ENCODE results near the gene ANXA8.

The ANXA8 gene

GRCh38 chr10:47445720-47446119 is 38.2 kb downstream of the ANXA8 start:
- no peak for DNase-seq

DNA sequence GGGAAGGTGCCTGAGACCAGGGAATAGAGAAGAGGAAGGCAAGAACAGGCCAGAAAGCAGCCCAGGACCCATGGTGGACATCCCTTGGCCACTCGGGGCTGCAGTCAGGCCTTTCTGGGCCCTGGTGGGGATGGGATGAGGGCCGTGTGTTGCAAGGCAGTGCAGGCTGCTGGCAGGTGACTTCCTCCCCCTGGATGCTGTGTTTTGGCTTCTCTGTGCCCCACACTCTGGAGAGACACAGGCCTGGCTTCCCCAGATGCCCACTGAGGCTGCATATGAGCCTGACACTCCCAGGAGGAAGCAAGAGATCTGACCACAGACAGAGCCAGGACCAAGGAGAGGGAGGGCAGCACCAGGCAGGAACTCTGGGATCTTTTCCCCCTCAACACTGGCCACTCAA is 39.9 kb downstream of the ANXA8 start:
- DNase-seq, result no peak

GRCh38 chr10:47443145-47443544 is 40.8 kb downstream of the ANXA8 start:
- DNase-seq, result no peak

DNA sequence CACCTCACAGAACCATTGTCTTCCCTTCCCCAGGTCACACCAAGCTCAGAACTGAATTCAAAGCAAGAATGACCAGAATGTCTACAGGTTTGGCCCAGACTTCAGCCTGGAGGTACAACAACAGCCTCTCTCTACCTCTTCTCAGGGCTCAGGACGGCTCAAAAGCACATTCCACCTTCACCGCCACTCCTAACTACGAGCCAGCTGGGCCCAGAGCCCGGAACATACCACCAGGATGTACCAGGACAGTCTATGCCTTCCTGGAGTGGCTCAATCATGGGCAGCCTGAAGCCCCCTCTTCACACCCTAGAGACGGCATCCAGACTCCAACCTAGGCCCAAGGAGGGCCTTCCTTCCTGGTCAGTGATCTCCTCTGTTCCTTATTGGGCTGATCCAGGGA is 41.6 kb downstream of the ANXA8 start:
- DNase-seq, result no peak

DNA sequence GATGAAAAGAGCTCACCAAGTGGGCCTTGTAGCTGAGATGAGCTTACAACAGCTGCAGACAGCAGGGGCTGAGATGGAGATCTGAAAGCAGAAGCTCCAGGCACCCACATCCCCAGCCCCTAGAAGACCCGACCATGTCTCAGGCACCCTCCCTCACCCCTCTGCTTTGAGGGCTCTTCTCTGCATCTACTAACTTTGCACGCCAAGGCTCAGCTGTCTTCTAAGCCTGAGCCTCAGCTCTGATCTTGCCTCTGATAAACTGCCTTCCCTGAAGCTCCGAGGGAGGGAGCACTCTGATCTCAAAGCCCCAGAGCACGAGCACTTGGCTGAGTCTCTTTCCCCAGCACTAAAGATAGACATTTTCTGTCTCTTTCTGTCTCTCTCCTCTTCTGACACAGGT is 42.0 kb downstream of the ANXA8 start:
- no peak for DNase-seq

DNA sequence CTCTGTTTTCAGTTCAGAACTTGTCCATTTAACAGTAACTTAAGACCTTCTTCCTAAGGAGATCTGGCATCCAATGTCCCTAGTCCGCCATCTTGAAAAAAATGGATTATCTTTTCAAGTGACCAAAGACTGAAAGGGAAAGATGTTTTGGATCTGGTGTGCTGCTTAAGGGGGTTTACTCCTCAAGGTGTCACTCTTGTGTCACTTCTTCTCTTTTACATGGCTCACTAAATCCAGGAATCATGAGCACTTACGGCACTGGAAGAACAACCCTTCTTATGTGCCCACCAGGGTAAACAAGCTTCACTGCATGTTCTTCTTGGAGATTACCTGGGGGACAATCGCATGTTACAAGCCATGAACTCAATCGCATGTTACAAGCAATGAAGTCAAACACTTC is 43.7 kb downstream of the ANXA8 start:
- DNase-seq, result no peak

DNA sequence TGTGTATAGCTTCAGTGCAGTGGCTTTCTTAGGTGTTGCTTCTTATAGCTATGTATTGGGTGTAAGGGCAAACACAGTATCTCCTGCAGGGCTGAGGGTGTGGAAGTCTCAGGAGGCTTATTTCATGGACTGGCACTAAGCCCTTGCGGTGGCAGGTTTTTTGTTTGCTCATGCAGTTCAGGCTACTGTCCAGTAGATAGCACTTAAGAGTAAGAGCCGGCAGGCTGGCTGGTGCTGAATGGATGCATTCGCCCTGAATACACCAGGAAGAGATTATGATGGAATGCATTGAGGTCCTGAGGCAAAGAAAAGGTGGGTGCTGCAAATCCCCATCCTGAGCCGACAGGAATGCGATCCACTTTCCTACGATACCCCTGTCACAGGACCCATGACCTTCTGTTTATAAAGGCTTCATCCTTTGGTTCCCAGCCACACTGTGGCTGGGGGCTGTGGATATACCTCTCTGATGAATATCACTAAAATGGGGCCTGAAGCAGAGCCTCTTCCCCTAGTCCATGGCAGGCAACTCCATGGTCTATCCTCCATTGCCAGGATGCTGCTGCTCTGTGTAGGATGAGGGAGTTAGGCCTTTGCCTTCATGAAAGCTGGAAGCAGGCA is 44.9 kb downstream of the ANXA8 start:
- DNase-seq, result no peak

GRCh38 chr10:47435081-47435480 is 48.8 kb downstream of the ANXA8 start:
- DNase-seq, result no peak

- no peak for DNase-seq
Measured at GRCh38 chr10:47425813-47426419, 58.0 kb downstream of the ANXA8 start.

GRCh38 chr10:47424231-47424630 is 59.7 kb downstream of the ANXA8 start:
- DNase-seq, result no peak

DNA sequence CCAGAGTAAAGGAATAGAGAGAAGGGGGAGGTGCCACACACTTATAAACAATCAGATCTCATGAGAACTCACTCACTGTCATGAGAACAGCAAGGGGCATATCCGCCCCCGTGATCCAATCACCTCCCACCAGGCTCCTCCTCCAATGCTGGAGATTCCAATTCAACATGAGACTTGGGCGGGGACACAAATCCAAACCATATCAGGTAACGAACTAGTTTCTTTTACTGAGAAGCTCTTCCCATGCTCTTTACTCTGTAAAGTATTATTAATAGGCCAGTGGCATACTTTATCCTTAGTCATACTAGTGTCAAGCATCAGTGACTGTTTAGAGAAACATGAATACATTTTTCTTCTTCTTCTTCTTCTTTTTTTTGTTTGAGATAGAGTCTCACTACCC is 60.4 kb downstream of the ANXA8 start:
- DNase-seq, result no peak

GRCh38 chr10:47421057-47421952 is 62.6 kb downstream of the ANXA8 start:
- DNase-seq, result no peak

DNA sequence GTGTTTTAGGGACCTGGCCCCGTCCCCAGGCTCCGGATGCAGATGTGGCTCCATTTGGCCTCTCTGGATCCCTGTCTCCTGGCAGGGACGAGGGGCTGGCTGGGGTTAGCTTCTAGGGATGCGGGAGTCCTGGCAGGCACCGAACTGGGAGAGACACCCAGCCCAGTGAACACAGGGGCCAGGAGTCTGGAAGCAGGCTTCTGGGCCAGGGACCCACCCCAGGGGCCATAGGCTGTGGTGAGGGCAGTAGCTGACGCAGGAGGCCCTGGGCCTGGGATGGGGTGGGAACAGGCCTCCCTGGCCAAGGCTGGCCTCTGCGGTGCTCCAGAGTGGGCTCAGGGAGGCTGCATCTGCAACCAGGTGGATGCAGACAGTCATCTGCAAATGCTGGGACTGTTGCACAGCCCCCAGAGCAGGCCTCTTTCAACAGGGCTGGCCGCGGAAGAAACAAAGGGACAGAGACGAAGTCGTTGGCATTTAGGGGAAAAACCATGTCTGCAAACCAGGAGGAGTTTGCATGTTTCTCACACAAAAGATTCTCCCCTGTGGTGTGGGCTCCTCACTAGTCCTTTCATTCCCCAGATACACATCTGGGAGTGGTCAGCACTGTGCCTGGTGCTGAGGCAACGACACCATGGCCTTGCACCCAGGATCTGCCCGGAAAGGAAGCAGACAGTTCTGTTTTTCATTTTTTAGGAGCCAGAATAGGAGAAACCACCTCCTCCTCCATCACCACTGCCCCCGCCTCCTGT is 63.4 kb downstream of the ANXA8 start:
- DNase-seq, result no peak

DNA sequence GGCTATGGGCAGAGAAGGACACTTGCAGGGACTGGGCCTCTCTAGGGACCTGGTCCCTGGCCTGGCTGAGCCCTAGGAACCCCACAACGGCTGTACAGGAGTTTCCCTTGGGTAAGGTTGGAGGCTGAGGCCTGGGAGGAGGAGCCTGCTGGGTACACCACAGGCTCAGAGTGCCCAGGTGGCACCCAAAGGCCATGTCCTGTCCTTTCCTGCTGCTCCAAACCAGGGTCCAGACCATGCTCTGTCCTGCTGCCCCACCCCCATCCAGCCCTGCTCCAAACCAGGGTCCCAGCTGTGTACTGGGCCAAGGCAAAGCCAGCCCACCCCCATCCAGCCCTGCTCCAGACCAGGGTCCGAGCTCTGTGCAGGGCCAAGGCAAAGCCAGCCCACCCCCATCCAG is 64.5 kb downstream of the ANXA8 start:
- no peak for DNase-seq

DNA sequence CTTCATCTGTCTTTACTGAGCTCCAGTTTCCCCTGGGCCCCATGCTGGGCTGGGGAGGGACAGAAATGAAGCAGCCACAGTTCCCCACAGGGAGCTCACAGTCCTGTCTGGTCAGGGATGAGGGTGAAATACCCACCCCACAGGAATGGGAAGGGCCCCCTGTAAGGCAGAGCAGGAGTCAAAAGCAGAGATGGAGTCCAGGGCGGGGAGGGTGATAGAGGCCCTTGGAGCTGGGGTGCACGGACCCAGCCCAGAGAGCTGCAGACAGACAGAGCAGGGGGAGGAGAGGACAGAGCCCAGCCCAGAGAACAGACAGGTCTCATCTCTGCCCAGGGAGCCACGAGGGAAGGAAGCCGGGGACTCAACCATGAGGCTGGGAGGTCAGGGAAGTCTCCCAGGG is 64.9 kb downstream of the ANXA8 start:
- no peak for DNase-seq

DNA sequence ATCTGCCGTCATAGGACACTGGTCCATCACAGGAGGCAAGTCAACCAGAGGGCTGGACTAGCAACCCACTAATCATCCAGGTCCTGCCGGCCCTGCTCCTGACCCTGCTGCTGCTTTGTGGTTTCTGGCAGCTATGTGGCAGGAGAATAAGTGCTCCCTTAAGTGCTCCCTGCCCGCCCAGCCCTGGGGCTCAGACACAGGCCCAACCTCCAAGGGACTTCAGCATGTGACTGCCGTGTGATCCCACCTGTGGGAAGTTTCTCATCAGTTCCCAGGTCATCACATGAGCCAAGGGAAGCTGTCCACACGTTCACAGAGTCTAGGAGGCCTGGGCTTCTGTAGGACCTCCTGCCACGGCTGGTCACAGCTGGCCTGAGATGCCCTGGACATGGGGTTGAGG is 65.6 kb downstream of the ANXA8 start:
- DNase-seq, result no peak

Measured in activated CD8-positive, alpha-beta memory T cell treated with anti-CD3 and anti-CD28 coated beads, Interleukin-2, amount 50 U/mL, for 4 hours (primary cell).